PFSK-1 (cell line): Measurements from ENCODE around the gene CXorf65.

Source experiments
- FOXP2 ChIP-seq: optimal IDR thresholded peaks from 2 replicates; pipeline ENCODE3; 2011; ENCODE audit warnings: borderline replicate concordance, control low read depth, inconsistent platforms; ENCODE audit not compliant: insufficient read depth; ENCODE audit errors: extremely low read length, extremely low read depth
- POLR2AphosphoS5 ChIP-seq: IDR thresholded peaks from 2 replicates; pipeline ENCODE4 v1.6.1; 2012; ENCODE audit warnings: low read depth, mild to moderate bottlenecking, control low read depth, low read length, moderate library complexity
- SIN3A ChIP-seq: IDR thresholded peaks from 2 replicates; pipeline ENCODE4 v1.6.1; 2012; ENCODE audit warnings: mild to moderate bottlenecking, low read length, moderate library complexity, borderline replicate concordance; ENCODE audit not compliant: insufficient read depth
- TAF1 ChIP-seq: IDR thresholded peaks from 2 replicates; pipeline ENCODE4 v1.6.1; 2012; ENCODE audit warnings: low read length, control low read depth, borderline replicate concordance; ENCODE audit not compliant: insufficient read depth
- TF ChIP-seq, protein P1 (sequence below), 2 experiments: IDR thresholded peaks; 2 replicates each; pipeline versions ENCODE4 v1.6.1 to v1.8.0; 2011 to 2012; ENCODE audit warnings: low read depth in 2 of 2, low read length in 2 of 2, control low read depth in 1 of 2, inconsistent platforms in 1 of 2, mild to moderate bottlenecking in 1 of 2, moderate library complexity in 1 of 2; ENCODE audit not compliant: insufficient read depth in 1 of 2

The CXorf65 gene

GRCh38 chrX:71067089-71067488, 39.5 kb downstream of the CXorf65 start:
- TF ChIP-seq TAF1 (no peak), SIN3A (no peak), POLR2AphosphoS5 (no peak), FOXP2 (no peak)
- TF ChIP-seq, protein P1, sequence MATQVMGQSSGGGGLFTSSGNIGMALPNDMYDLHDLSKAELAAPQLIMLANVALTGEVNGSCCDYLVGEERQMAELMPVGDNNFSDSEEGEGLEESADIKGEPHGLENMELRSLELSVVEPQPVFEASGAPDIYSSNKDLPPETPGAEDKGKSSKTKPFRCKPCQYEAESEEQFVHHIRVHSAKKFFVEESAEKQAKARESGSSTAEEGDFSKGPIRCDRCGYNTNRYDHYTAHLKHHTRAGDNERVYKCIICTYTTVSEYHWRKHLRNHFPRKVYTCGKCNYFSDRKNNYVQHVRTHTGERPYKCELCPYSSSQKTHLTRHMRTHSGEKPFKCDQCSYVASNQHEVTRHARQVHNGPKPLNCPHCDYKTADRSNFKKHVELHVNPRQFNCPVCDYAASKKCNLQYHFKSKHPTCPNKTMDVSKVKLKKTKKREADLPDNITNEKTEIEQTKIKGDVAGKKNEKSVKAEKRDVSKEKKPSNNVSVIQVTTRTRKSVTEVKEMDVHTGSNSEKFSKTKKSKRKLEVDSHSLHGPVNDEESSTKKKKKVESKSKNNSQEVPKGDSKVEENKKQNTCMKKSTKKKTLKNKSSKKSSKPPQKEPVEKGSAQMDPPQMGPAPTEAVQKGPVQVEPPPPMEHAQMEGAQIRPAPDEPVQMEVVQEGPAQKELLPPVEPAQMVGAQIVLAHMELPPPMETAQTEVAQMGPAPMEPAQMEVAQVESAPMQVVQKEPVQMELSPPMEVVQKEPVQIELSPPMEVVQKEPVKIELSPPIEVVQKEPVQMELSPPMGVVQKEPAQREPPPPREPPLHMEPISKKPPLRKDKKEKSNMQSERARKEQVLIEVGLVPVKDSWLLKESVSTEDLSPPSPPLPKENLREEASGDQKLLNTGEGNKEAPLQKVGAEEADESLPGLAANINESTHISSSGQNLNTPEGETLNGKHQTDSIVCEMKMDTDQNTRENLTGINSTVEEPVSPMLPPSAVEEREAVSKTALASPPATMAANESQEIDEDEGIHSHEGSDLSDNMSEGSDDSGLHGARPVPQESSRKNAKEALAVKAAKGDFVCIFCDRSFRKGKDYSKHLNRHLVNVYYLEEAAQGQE (IDR thresholded peaks at IDR 0.05; ENCODE audit: insufficient read depth in 1 of 2, low read depth in 2 of 2, low read length in 2 of 2): no peak

GRCh38 chrX:71060127-71060526, 46.4 kb downstream of the CXorf65 start:
- no peak for TF ChIP-seq FOXP2
- TF ChIP-seq POLR2AphosphoS5: no peak
- TF ChIP-seq SIN3A: no peak
- TF ChIP-seq TAF1: no peak
- TF ChIP-seq, protein P1 (IDR thresholded peaks at IDR 0.05; ENCODE audit: insufficient read depth in 1 of 2, low read depth in 2 of 2, low read length in 2 of 2): no peak

- TF ChIP-seq FOXP2 (no peak), POLR2AphosphoS5 (no peak), SIN3A (no peak), TAF1 (no peak)
- TF ChIP-seq, protein P1 (IDR thresholded peaks at IDR 0.05; ENCODE audit: insufficient read depth in 1 of 2, low read depth in 2 of 2, low read length in 2 of 2): no peak
Measured at GRCh38 chrX:71057848-71058530, 48.6 kb downstream of the CXorf65 start.

GRCh38 chrX:71056867-71057266, 49.7 kb downstream of the CXorf65 start:
- no peak for TF ChIP-seq FOXP2
- TF ChIP-seq SIN3A: no peak
- no peak for TF ChIP-seq POLR2AphosphoS5
- TF ChIP-seq TAF1: no peak
- TF ChIP-seq, protein P1 (IDR thresholded peaks at IDR 0.05; ENCODE audit: insufficient read depth in 1 of 2, low read depth in 2 of 2, low read length in 2 of 2): no peak
